ENCODE results near the gene XYLT2.
"Not testable (repeated sequence)": the region's sequence is repeated elsewhere in the genome, so short reads cannot be mapped to it uniquely, and the experiment has no call there.

The XYLT2 gene

GRCh38 chr17:50319306-50320004 lies 26.5 kb upstream of the XYLT2 start:
- DNase-seq (ENCODE audit: low read depth in 3 of 3): no peak

- no peak for DNase-seq (ENCODE audit: low read depth in 3 of 3)
These were observed 23.7 kb upstream of the XYLT2 start for GRCh38 chr17:50322271-50322670.

- DNase-seq (ENCODE audit: low read depth in 3 of 3): no peak
These were observed 22.9 kb upstream of the XYLT2 start for GRCh38 chr17:50323060-50323459.

- no peak for DNase-seq (ENCODE audit: low read depth in 3 of 3)
These were observed 20.0 kb upstream of the XYLT2 start for GRCh38 chr17:50325906-50326305.

- DNase-seq (ENCODE audit: low read depth in 3 of 3): no peak
These were observed 19.0 kb upstream of the XYLT2 start for GRCh38 chr17:50326831-50327364.

- DNase-seq (ENCODE audit: low read depth in 3 of 3): no peak
These were observed 17.3 kb upstream of the XYLT2 start for GRCh38 chr17:50328363-50329325.

GRCh38 chr17:50329716-50330115 lies 16.2 kb upstream of the XYLT2 start:
- DNase-seq (ENCODE audit: low read depth in 3 of 3): no peak

GRCh38 chr17:50330151-50330775 lies 15.7 kb upstream of the XYLT2 start:
- DNase-seq (ENCODE audit: low read depth in 3 of 3): no peak

GRCh38 chr17:50331085-50331791 lies 14.7 kb upstream of the XYLT2 start:
- no peak for DNase-seq (ENCODE audit: low read depth in 3 of 3)

- no peak for DNase-seq (ENCODE audit: low read depth in 3 of 3)
These were observed 13.7 kb upstream of the XYLT2 start for GRCh38 chr17:50332196-50332595.

- not testable (repeated sequence) for DNase-seq (ENCODE audit: low read depth in 3 of 3)
These were observed 12.5 kb upstream of the XYLT2 start for GRCh38 chr17:50333291-50334057.

GRCh38 chr17:50337956-50338355 lies 8.0 kb upstream of the XYLT2 start:
- no peak for DNase-seq (ENCODE audit: low read depth in 3 of 3)

GRCh38 chr17:50338645-50339044 lies 7.3 kb upstream of the XYLT2 start:
- no peak for DNase-seq (ENCODE audit: low read depth in 3 of 3)

- DNase-seq (ENCODE audit: low read depth in 3 of 3): no peak
These were observed 6.5 kb upstream of the XYLT2 start for GRCh38 chr17:50339381-50339780.

- no peak for DNase-seq (ENCODE audit: low read depth in 3 of 3)
These were observed 1.1 kb upstream of the XYLT2 start for GRCh38 chr17:50344731-50345365.

- peak in 2 of 3 experiments; percentile 27 to 35 for DNase-seq (ENCODE audit: low read depth in 3 of 3)
These were observed 589 bp downstream of the XYLT2 start for GRCh38 chr17:50346313-50347116.

GRCh38 chr17:50347117-50347893 lies 1.4 kb downstream of the XYLT2 start:
- no peak for DNase-seq (ENCODE audit: low read depth in 3 of 3)

GRCh38 chr17:50347894-50348291 lies 2.0 kb downstream of the XYLT2 start:
- DNase-seq (ENCODE audit: low read depth in 3 of 3): no peak
